Cardiac atrium fibroblast (primary cell): ENCODE data around the gene NRXN3. TPM values are rescaled to one million over a fixed set of nuclear protein-coding genes. Genes with fewer than 3 reads are reported as not detected.

Source experiments
- total RNA-seq: library from RNA; depleted of rRNA; stranded (reverse); fragments of >200 nt; gene quantifications from 2 replicates; pipeline ENCODE4 v1.2.3, GENCODE V29; 2015

Gene NRXN3
- total RNA-seq, result 5.6 and 5.8 TPM in 2 replicates

DNA sequence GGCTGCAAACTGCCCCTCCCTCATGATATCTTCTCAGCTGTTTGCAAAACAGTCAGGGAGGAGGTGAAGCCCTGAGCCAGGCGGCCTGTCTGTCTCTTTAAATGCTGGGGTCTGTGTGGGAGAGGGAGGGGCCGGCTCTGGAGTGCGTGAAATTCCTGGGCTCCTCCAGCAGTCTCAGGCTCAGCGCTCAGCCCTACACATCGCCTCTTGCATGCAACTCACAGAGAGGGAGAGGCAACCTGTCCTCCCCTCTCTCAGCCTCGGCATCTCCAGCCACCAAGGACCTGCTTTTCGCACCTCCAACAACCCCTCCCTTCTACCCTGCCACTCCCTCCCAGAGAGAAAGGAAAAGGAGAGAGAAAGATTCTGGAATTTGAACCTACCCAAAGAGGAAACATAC, at the start of gene NRXN3:
Gene NRXN3 (plus strand): TSS at position 171 of the 400 bp plus-strand sequence. CDS start 72,721 bp downstream, outside the sequence.

